ENCODE measurements around the gene KCTD16.

The KCTD16 gene
- 0.10 to 0.39 reads per million in 2 donors for total RNA-seq

- DNase-seq: peak; percentile 88
These were observed at the start of gene KCTD16, which contains the start of gene YIPF5 for GRCh38 chr5:144170276-144171024. TSS of gene KCTD16 (plus strand) at chr5:144170873. TSS of gene YIPF5 (minus strand) at chr5:144170659. CDS start at chr5:144169955, 704 bp downstream.

- no peak for DNase-seq
These were observed 49.1 kb upstream of the KCTD16 start for GRCh38 chr5:144121577-144121976.

GRCh38 chr5:144122081-144122480, 48.6 kb upstream of the KCTD16 start:
- no peak for DNase-seq

GRCh38 chr5:144122641-144123040, 48.0 kb upstream of the KCTD16 start:
- no peak for DNase-seq

GRCh38 chr5:144125163-144125726, 45.4 kb upstream of the KCTD16 start:
- no peak for DNase-seq

- no peak for DNase-seq
These were observed 44.0 kb upstream of the KCTD16 start for GRCh38 chr5:144126707-144127106.

GRCh38 chr5:144128844-144129243, 41.8 kb upstream of the KCTD16 start:
- DNase-seq: no peak

GRCh38 chr5:144130306-144130705, 40.4 kb upstream of the KCTD16 start:
- DNase-seq: no peak

GRCh38 chr5:144131261-144131660, 39.4 kb upstream of the KCTD16 start:
- DNase-seq: no peak

GRCh38 chr5:144133050-144133633, 37.5 kb upstream of the KCTD16 start:
- DNase-seq: no peak

GRCh38 chr5:144134194-144134826, 36.4 kb upstream of the KCTD16 start:
- DNase-seq: no peak

- no peak for DNase-seq
These were observed 35.4 kb upstream of the KCTD16 start for GRCh38 chr5:144135113-144135762.

- no peak for DNase-seq
These were observed 31.1 kb upstream of the KCTD16 start for GRCh38 chr5:144139586-144139985.

- no peak for DNase-seq
These were observed 29.1 kb upstream of the KCTD16 start for GRCh38 chr5:144141585-144141984.

GRCh38 chr5:144142139-144142823, 28.4 kb upstream of the KCTD16 start:
- DNase-seq: no peak

GRCh38 chr5:144142824-144143162, 27.9 kb upstream of the KCTD16 start:
- DNase-seq: no peak

- DNase-seq: no peak
These were observed 27.0 kb upstream of the KCTD16 start for GRCh38 chr5:144143625-144144024.

GRCh38 chr5:144144956-144145751, 25.5 kb upstream of the KCTD16 start:
- no peak for DNase-seq

- no peak for DNase-seq
These were observed 19.6 kb upstream of the KCTD16 start for GRCh38 chr5:144151026-144151425.

GRCh38 chr5:144156767-144157171, 13.9 kb upstream of the KCTD16 start:
- DNase-seq: no peak

GRCh38 chr5:144162686-144163085, 8.0 kb upstream of the KCTD16 start:
- no peak for DNase-seq

GRCh38 chr5:144166696-144167095, 4.0 kb upstream of the KCTD16 start:
- DNase-seq: no peak

Data from activated gamma-delta T cell (primary cell).